GM12891 (cell line): ENCODE measurements around the gene GPC6.

Source experiments
- DNase-seq: peaks from one replicate; pipeline ENCODE4 v3.0.0; 2011; ENCODE audit warnings: low spot score; ENCODE audit not compliant: insufficient read length
- FAIRE-seq: peaks from 2 replicates; lab custom pipeline; 2011; peaks lifted over from hg19 to GRCh38; lab: Jason Lieb, UNC
- PAX5 ChIP-seq: IDR thresholded peaks from 2 replicates; pipeline ENCODE4 v1.6.1; 2011; ENCODE audit warnings: low read length, moderate library complexity, mild to moderate bottlenecking; ENCODE audit not compliant: insufficient read depth, severe bottlenecking
- POLR2A ChIP-seq: IDR thresholded peaks from 2 replicates; pipeline ENCODE4 v1.6.1; 2011; ENCODE audit warnings: low read depth, low read length, control low read depth
- POLR2AphosphoS5 ChIP-seq: IDR thresholded peaks from 2 replicates; pipeline ENCODE4 v1.6.1; 2011; ENCODE audit warnings: low read depth, low read length, control low read depth
- POU2F2 ChIP-seq: IDR thresholded peaks from 2 replicates; pipeline ENCODE4 v1.6.1; 2011; ENCODE audit warnings: low read depth, mild to moderate bottlenecking, control low read depth, low read length, moderate library complexity
- SPI1 ChIP-seq: IDR thresholded peaks from 2 replicates; pipeline ENCODE4 v1.6.1; 2011; ENCODE audit warnings: low read depth, low read length, control low read depth
- TAF1 ChIP-seq: IDR thresholded peaks from 2 replicates; pipeline ENCODE4 v1.6.1; 2011; ENCODE audit warnings: low read depth, low read length, control low read depth

The GPC6 gene

DNA sequence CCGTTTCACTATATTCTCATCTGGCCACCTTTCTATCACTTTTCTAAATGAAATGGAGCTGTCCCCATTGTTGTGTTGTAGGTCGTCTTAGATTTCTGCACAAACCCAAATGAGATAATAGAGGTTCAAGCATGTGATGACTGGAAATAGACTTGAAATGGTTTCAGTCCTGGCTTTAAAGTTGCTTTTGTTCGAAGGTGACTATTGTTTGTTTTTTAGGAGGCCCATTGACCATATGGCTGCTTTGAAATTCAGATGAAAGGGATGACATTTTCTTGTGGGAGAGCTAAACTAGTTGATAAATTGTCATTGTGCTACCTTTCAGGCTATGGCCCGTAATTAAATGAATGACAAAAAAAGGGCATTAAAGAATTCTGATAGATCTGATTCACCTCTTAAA lies 583.7 kb downstream of the GPC6 start:
- DNase-seq = no peak
- FAIRE-seq = no peak
- TF ChIP-seq SPI1 = no peak
- TF ChIP-seq TAF1 = no peak
- no peak for TF ChIP-seq PAX5
- TF ChIP-seq POU2F2 = no peak
- TF ChIP-seq POLR2A = no peak
- no peak for TF ChIP-seq POLR2AphosphoS5

DNA sequence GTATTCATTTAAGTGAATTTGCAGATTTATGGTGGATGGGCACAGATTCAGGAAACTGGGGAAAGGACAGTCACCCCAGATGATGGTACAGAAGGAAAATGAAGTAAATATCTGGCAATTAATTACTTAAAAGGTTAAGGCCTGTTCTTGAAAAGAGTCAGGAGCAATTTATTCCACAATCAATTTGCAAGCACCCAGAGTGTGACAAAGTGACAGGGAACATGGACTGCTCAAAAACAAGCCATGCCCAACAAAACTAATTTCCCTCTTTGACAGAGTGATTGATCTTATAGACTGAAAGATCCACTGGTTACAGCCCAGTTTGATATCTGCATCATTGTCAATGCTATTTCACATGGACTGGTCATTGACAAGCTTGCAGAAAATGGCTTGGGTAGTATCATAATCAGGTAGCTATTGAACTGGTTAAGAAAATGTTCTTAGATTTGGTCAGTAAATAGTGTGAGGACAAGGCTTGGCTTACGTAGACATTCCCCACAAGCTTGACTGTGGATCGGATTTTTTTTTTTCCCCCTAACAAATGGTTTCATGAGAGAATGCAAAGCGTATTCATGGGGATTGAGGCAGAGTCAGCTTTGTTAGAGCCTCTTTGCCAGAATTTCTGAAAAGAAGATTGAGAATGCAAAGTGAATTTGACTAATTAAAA lies 584.6 kb downstream of the GPC6 start:
- no peak for DNase-seq
- FAIRE-seq = no peak
- TF ChIP-seq TAF1 (no peak), POU2F2 (no peak), PAX5 (no peak), SPI1 (no peak), POLR2A (no peak), POLR2AphosphoS5 (no peak)

DNA sequence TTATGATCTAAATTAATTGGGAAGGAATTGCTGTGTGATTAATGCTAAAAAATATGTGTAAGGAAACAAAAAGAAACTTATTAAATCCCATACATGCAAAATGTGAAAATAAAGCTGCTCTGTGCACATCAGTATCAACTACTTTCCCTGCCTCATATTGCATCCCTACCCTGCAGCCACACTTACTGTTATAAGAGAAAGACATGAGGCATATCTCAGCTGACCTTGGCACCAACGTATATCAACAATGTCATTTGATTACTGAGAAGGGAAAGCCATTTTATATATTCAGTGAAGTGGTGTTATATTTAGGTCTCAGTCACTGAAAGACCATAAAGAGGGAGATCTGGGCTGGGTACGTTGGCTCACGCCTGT lies 585.1 kb downstream of the GPC6 start:
- TF ChIP-seq SPI1 = no peak
- no peak for TF ChIP-seq POLR2A
- TF ChIP-seq POLR2AphosphoS5 = no peak
- no peak for TF ChIP-seq TAF1
- no peak for TF ChIP-seq PAX5
- no peak for TF ChIP-seq POU2F2
- DNase-seq (no peak), FAIRE-seq (no peak)

DNA sequence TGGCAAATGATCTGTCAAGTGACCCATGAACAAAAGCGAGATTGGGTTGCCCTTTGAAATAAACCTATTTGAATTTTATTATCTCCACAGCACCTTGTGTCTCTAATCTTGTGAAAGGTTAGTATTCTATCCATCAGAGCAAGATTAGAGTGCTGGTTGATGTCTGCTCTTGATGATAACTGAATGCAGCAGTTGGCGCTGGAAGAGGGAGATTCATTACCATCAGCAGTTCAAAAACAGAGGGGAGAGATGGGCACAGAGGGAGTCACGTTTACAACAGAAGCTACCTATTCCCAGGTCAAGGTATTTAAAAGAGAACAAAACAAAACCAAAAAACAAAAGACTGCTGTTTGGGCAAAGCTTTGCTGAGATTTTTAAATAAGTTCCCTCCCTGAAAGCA lies 588.1 kb downstream of the GPC6 start:
- FAIRE-seq (no peak), DNase-seq (no peak)
- TF ChIP-seq TAF1 (no peak), POLR2AphosphoS5 (no peak), POLR2A (no peak), POU2F2 (no peak), PAX5 (no peak), SPI1 (no peak)

DNA sequence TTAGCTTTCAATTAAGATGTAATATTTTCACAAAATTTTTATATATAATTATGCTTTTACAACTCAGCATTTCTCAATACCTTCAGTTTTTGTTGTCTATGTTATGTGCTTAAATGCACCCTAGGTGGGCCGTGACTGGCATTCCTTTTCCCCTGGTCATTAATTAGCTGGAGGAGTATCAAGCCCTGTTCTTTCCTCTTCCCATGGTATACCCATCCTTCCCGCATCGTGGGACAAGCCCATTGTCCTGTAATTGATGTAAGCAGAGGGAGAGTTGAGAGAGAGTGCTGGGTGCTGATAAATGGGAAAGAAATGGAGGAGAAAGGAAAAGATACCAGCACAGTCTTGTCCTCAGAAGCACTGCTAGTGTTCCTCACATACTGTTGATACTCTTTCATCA lies 591.7 kb downstream of the GPC6 start:
- DNase-seq (no peak), FAIRE-seq (no peak)
- TF ChIP-seq SPI1 = no peak
- no peak for TF ChIP-seq POLR2AphosphoS5
- no peak for TF ChIP-seq POU2F2
- no peak for TF ChIP-seq POLR2A
- no peak for TF ChIP-seq PAX5

DNA sequence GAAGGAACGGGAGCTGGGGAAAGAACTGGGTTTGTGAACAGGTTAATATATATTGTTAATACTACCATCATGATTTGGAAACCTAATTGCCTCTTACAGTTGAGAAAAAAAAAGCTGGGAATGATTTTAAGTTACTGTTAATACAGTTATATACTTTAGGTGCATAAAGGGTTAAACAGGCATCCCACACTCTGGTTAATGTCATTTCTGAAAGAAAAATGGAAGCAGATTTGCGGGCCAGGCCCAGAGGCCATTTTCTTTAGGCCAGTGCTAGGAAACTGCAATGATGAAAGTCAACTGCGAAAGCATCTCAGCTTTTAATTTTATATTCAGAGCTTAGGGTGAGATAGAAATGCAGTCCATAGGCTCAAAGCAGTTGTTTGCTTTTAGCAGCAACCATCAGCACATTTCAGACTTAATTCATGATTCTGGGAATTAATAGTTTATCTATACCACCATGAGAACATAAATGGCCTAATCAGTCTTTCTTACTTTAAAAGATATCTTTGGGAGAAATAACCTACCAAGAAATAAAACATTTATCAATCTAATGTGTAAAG lies 592.8 kb downstream of the GPC6 start:
- FAIRE-seq = no peak
- TF ChIP-seq POU2F2 (no peak), PAX5 (no peak), POLR2A (no peak), POLR2AphosphoS5 (no peak), SPI1 (no peak), TAF1 (no peak)
- no peak for DNase-seq

DNA sequence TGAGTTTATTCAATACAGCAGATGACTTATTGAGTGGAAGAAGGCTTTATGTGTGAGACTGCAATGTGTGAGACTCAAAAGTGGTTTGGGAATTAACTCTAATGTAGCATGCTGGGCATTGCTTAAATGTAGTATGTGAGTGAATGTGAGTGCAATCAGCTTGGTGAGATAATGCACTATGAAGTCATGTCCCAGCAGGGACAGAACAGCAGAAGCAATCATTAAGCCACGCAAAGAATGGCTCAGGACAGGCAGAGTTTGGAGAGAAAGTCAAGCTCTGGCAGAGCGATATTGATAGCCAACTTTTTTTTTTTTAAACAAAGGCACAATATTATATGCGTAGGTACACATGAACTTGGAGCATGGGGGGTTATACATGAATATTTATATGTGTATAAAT lies 597.7 kb downstream of the GPC6 start:
- DNase-seq (no peak), FAIRE-seq (no peak)
- no peak for TF ChIP-seq POU2F2
- no peak for TF ChIP-seq POLR2AphosphoS5
- TF ChIP-seq TAF1 = no peak
- no peak for TF ChIP-seq POLR2A
- no peak for TF ChIP-seq PAX5
- no peak for TF ChIP-seq SPI1

DNA sequence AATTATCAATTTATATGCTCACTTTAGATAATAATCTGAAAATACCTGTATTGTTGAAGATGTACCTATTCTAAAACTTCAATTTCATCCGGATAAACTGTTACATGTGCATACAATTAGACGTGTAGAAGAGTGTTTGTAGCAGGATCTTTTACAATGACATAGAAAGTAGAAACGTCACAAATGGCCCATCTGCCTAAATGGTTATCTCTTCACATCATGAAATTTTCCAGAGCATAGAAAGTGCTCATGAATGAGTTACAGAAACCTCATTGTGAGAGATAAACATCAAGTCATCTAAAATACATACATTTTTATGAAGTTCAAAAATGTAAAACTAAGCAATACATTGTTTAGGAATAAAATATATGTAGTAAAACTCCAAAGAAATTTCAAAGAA lies 607.4 kb downstream of the GPC6 start:
- TF ChIP-seq PAX5 = no peak
- no peak for TF ChIP-seq TAF1
- no peak for TF ChIP-seq POLR2AphosphoS5
- no peak for TF ChIP-seq POLR2A
- TF ChIP-seq SPI1 = no peak
- no peak for TF ChIP-seq POU2F2
- DNase-seq = no peak
- FAIRE-seq = no peak

DNA sequence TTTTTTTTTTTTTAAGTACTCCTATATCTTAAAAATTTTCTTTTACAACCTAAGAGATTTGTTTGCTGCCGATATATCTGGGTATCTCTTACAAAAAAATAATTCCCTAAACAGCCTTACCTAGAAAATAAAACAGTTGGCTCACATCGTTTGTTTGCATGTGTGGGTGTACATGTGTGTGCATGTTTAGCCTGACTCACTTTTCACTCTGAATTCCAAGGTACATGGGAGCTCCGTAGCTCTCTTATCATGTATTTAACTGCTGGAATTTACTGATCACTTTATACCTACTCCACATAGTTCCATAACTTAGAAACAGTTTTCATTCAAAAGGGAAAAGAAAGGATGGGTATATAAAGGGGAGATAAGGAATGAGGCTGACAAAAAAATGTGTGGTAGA lies 616.5 kb downstream of the GPC6 start:
- FAIRE-seq = no peak
- TF ChIP-seq TAF1 (no peak), PAX5 (no peak), SPI1 (no peak), POU2F2 (no peak), POLR2A (no peak), POLR2AphosphoS5 (no peak)
- DNase-seq = no peak

DNA sequence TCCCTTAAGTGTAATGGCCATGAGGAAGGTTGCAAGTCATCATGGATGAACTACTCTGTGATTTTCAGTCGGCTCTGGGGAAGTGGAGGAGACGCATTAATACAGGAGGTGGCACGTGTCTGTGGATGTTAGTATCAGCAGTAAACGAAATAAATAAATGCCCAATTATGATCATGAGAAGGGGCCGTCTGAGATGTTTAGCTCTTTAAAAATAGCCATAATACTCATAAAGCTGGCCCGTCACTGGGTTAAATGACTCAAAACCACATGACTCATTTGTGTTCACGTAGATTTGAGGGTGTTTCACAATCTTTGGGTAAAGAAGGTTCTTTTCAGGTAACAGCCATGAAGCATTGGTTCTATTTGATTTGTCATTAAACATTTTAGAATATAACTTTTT lies 620.6 kb downstream of the GPC6 start:
- TF ChIP-seq POU2F2 = no peak
- no peak for TF ChIP-seq TAF1
- TF ChIP-seq POLR2A = no peak
- no peak for TF ChIP-seq PAX5
- TF ChIP-seq SPI1 = no peak
- TF ChIP-seq POLR2AphosphoS5 = no peak
- FAIRE-seq (no peak), DNase-seq (no peak)
